H1 (cell line): Measurements from ENCODE around the gene URGCP. TPM values are rescaled to one million over a fixed set of nuclear protein-coding genes. Genes with fewer than 3 reads are reported as not detected.

Source experiments
- CBX8 ChIP-seq: fragments of 300-800, 300-1000 bp; sonication (generic); IDR thresholded peaks from 2 replicates; pipeline ENCODE4 v1.7.1; 2016; ENCODE audit warnings: low read depth, low read length, borderline replicate concordance
- CHD7 ChIP-seq: fragments of 300-600 bp; sonication (generic); IDR thresholded peaks from 2 replicates; pipeline ENCODE4 v1.7.1; 2012; ENCODE audit warnings: low read length, moderate library complexity, mild to moderate bottlenecking, inconsistent platforms; ENCODE audit not compliant: insufficient replicate concordance
- EGR1 ChIP-seq: IDR thresholded peaks from 2 replicates; pipeline ENCODE4 v1.6.1; 2011; ENCODE audit warnings: low read depth, low read length, borderline replicate concordance
- HDAC6 ChIP-seq: IDR thresholded peaks from one replicate; pipeline ENCODE4 v1.7.1; 2012; ENCODE audit warnings: low read depth, mild to moderate bottlenecking, inconsistent platforms, low read length, moderate library complexity
- JUN ChIP-seq: IDR thresholded peaks from 2 replicates; pipeline ENCODE4 v1.6.1; 2011; ENCODE audit warnings: low read depth, mild to moderate bottlenecking, improper control_type of control experiment, low read length
- KDM4A ChIP-seq: IDR thresholded peaks from one replicate; pipeline ENCODE4 v1.7.1; 2012; ENCODE audit warnings: low read depth, mild to moderate bottlenecking, moderate library complexity, low read length, inconsistent platforms; ENCODE audit not compliant: severe bottlenecking
- MAFK ChIP-seq: IDR thresholded peaks from 2 replicates; pipeline ENCODE4 v1.6.1; 2012; ENCODE audit warnings: low read depth, mild to moderate bottlenecking, improper control_type of control experiment, low read length
- NANOG ChIP-seq: IDR thresholded peaks from 2 replicates; pipeline ENCODE4 v1.6.1; 2011; ENCODE audit warnings: low read length, low read depth, mild to moderate bottlenecking, inconsistent platforms; ENCODE audit not compliant: insufficient read depth, poor library complexity, severe bottlenecking
- SIN3A ChIP-seq, 2 experiments: IDR thresholded peaks in 1 of 2; conservative IDR thresholded peaks in 1 of 2; 2 replicates each; pipeline ENCODE4 v1.6.1; 2011 to 2012; ENCODE audit warnings: low read length in 2 of 2, improper control_type of control experiment in 1 of 2, low read depth in 1 of 2, mild to moderate bottlenecking in 1 of 2
- SRF ChIP-seq: IDR thresholded peaks from 2 replicates; pipeline ENCODE4 v1.6.1; 2011; ENCODE audit warnings: mild to moderate bottlenecking, low read depth, low read length, moderate library complexity
- TEAD4 ChIP-seq: IDR thresholded peaks from 2 replicates; pipeline ENCODE4 v1.6.1; 2012; ENCODE audit warnings: low read depth, low read length, inconsistent platforms, mixed read lengths
- ZNF274 ChIP-seq: IDR thresholded peaks from 2 replicates; pipeline ENCODE4 v1.7.0; 2012; ENCODE audit warnings: low read length, borderline replicate concordance; ENCODE audit errors: extremely low read depth
- polyA plus RNA-seq, 7 experiments: library from polyadenylated mRNA; depleted of rRNA in 3 of 7; stranded (reverse) in 5 of 7; unstranded in 2 of 7; fragments of >200 nt in 5 of 7; fragments of 200-250 nt in 2 of 7; gene quantifications; 1 replicate in 5 of 7; 2 replicates in 1 of 7; 4 replicates in 1 of 7; pipeline versions ENCODE4 v1.2.1 to v1.2.3, GENCODE V29; 2011 to 2013; ENCODE audit warnings: missing spikeins in 2 of 7, mixed read lengths in 2 of 7
- total RNA-seq: library from RNA; stranded (reverse); fragmentation: NEBNext Ultra II Directional; extraction: Animal tissue kit (Norgen Biotek cat#: 25700); gene quantifications from 2 replicates; pipeline ENCODE4 v1.2.1, GENCODE V29; 2021

URGCP gene
- total and polyA plus RNA-seq, 2 of the 8 experiments (the other 6 are each of a cell fraction or from before 2014, with no cell fraction given): 9.0 to 18.7 TPM

- TF ChIP-seq SRF: no peak
- 0 out of 2 replicates have a peak, but pooled peaks have one; percentile 14 for TF ChIP-seq EGR1
- no peak for TF ChIP-seq JUN
- TF ChIP-seq CHD7: no peak
- TF ChIP-seq KDM4A: peak; percentile 43
- TF ChIP-seq NANOG: no peak
- TF ChIP-seq SIN3A (conservative IDR thresholded peaks at IDR 0.05 in 1 of 2, IDR thresholded peaks at IDR 0.05 in 1 of 2; ENCODE audit: low read depth in 1 of 2, low read length in 2 of 2): peak in 1 of 2 experiments; percentile 26; a peak in 1 of 4 replicates
- TF ChIP-seq TEAD4: no peak
- TF ChIP-seq HDAC6: no peak
- no peak for TF ChIP-seq MAFK
- TF ChIP-seq CBX8: no peak
- no peak for TF ChIP-seq ZNF274
Measured at GRCh38 chr7:43905956-43906330, 453 bp downstream of the URGCP start (continued).
